H1 (cell line): ENCODE data around the gene CDYL. TPM values are rescaled to one million over a fixed set of nuclear protein-coding genes. Genes with fewer than 3 reads are reported as not detected.

Source experiments
- CTCF ChIA-PET: fragments of 300-600 bp; sonication (Branson Sonifier 250); formaldehyde crosslinking; loops from one replicate; lab custom pipeline; 2021; ENCODE audit not compliant: partially characterized antibody; lab: Charles Lee
- POLR2A ChIA-PET: fragments of 300-600 bp; sonication (Branson Sonifier 250); formaldehyde crosslinking; loops from one replicate; lab custom pipeline; 2021; ENCODE audit warnings: inconsistent platforms; ENCODE audit not compliant: partially characterized antibody; lab: Charles Lee
- DNase-seq, 2 experiments: peaks; one replicate each; pipeline versions ENCODE4 v3.0.0 to v3.0.0-alpha.2; 2010 to 2022; ENCODE audit warnings: low spot score in 2 of 2, low read depth in 1 of 2, mixed read lengths in 1 of 2
- FAIRE-seq: peaks from 2 replicates; lab custom pipeline; 2011; peaks lifted over from hg19 to GRCh38; lab: Jason Lieb, UNC
- H2AFZ ChIP-seq: 2 replicates; pipeline ENCODE4 v1.8.1; 2012; ENCODE audit warnings: low read length, inconsistent platforms
- H2AK5ac ChIP-seq: 2 replicates; pipeline ENCODE4 v1.6.1; 2013; ENCODE audit warnings: low read depth, low read length
- H2BK120ac ChIP-seq: replicated peaks from 2 replicates; pipeline ENCODE3; 2013; ENCODE audit warnings: low read depth, low read length, inconsistent platforms
- H2BK12ac ChIP-seq: 2 replicates; pipeline ENCODE4 v1.6.1; 2013; ENCODE audit warnings: low read depth, low read length
- H2BK15ac ChIP-seq: 2 replicates; pipeline ENCODE4 v1.6.1; 2013; ENCODE audit warnings: low read length
- H2BK20ac ChIP-seq: 2 replicates; pipeline ENCODE4 v1.6.1; 2013; ENCODE audit warnings: low read length
- H2BK5ac ChIP-seq: 2 replicates; pipeline ENCODE4 v1.6.1; 2013; ENCODE audit warnings: low read depth, low read length
- H3K14ac ChIP-seq: 2 replicates; pipeline ENCODE4 v1.6.1; 2013; ENCODE audit warnings: inconsistent platforms; ENCODE audit not compliant: insufficient read length
- H3K18ac ChIP-seq: 2 replicates; pipeline ENCODE4 v1.6.1; 2013; ENCODE audit warnings: low read length; ENCODE audit errors: extremely low read depth
- H3K23ac ChIP-seq: 2 replicates; pipeline ENCODE4 v1.6.1; 2013; ENCODE audit warnings: inconsistent platforms; ENCODE audit not compliant: insufficient read length
- H3K23me2 ChIP-seq: 2 replicates; pipeline ENCODE4 v1.6.1; 2013; ENCODE audit warnings: low read depth, low read length
- H3K27ac ChIP-seq: 2 replicates; pipeline ENCODE4 v1.6.1; 2011; ENCODE audit warnings: low read depth, low read length, inconsistent platforms
- H3K27me3 ChIP-seq, 4 experiments: replicated peaks in 1 of 4; 1 replicate in 1 of 4; 2 replicates in 3 of 4; pipeline versions ENCODE4 v1.6.1 to v1.8.1; 2011 to 2013; ENCODE audit warnings: low read length in 3 of 4, mild to moderate bottlenecking in 3 of 4, inconsistent platforms in 2 of 4, mixed read lengths in 2 of 4, moderate library complexity in 1 of 4; ENCODE audit not compliant: control insufficient read depth in 3 of 4, insufficient read depth in 3 of 4; ENCODE audit errors: extremely low read depth in 1 of 4
- H3K36me3 ChIP-seq, 4 experiments: 2 replicates each; pipeline versions ENCODE4 v1.6.1 to v1.8.1; 2011 to 2013; ENCODE audit warnings: mild to moderate bottlenecking in 4 of 4, low read length in 3 of 4, moderate library complexity in 2 of 4, control low read depth in 1 of 4, inconsistent platforms in 1 of 4; ENCODE audit not compliant: insufficient read depth in 4 of 4, control insufficient read depth in 2 of 4
- H3K4ac ChIP-seq: replicated peaks from 2 replicates; pipeline ENCODE3; 2013; ENCODE audit warnings: low read length, low read depth, mixed read lengths, inconsistent platforms; ENCODE audit not compliant: insufficient read length
- H3K4me1 ChIP-seq, 4 experiments: replicated peaks in 1 of 4; 1 replicate in 1 of 4; 2 replicates in 3 of 4; pipeline versions ENCODE4 v1.6.1 to v1.8.1; 2011 to 2013; ENCODE audit warnings: low read length in 3 of 4, inconsistent platforms in 2 of 4, mixed read lengths in 1 of 4; ENCODE audit not compliant: insufficient read depth in 4 of 4, control insufficient read depth in 3 of 4
- H3K4me2 ChIP-seq, 2 experiments: 2 replicates each; pipeline versions ENCODE4 v1.6.1 to v1.8.1; 2011 to 2013; ENCODE audit warnings: low read depth in 2 of 2, low read length in 2 of 2, control low read depth in 1 of 2, inconsistent platforms in 1 of 2, mild to moderate bottlenecking in 1 of 2; ENCODE audit not compliant: insufficient read depth in 1 of 2
- H3K4me3 ChIP-seq, 4 experiments: fragments of 200-600, 300-600 bp in 1 of 4; sonication (generic), shearing (Covaris generic), sonication (Bioruptor Twin) in 1 of 4; 2 replicates each; pipeline versions ENCODE4 v1.5.1 to v1.8.1; 2011 to 2016; ENCODE audit warnings: low read length in 4 of 4, low read depth in 3 of 4, control low read depth in 2 of 4, inconsistent platforms in 2 of 4, mild to moderate bottlenecking in 2 of 4, mixed read lengths in 1 of 4, moderate library complexity in 1 of 4; ENCODE audit not compliant: insufficient read depth in 2 of 4; ENCODE audit errors: extremely low read depth in 1 of 4
- H3K56ac ChIP-seq: replicated peaks from 2 replicates; pipeline ENCODE3; 2013; ENCODE audit warnings: low read depth, mild to moderate bottlenecking, mixed read lengths, low read length, inconsistent platforms; ENCODE audit not compliant: insufficient read length
- H3K79me1 ChIP-seq: 2 replicates; pipeline ENCODE4 v1.6.1; 2013; ENCODE audit warnings: low read depth, low read length, control low read depth
- H3K79me2 ChIP-seq, 2 experiments: 2 replicates each; pipeline versions ENCODE4 v1.6.1 to v1.8.1; 2012 to 2013; ENCODE audit warnings: low read length in 2 of 2, mild to moderate bottlenecking in 2 of 2, inconsistent platforms in 1 of 2; ENCODE audit not compliant: insufficient read depth in 2 of 2, control insufficient read depth in 1 of 2
- H3K9ac ChIP-seq, 4 experiments: replicated peaks in 1 of 4; 1 replicate in 1 of 4; 2 replicates in 3 of 4; pipeline versions ENCODE4 v1.6.1 to v1.8.1; 2011 to 2013; ENCODE audit warnings: low read depth in 3 of 4, low read length in 3 of 4, control low read depth in 2 of 4, mild to moderate bottlenecking in 2 of 4, moderate library complexity in 2 of 4, inconsistent platforms in 1 of 4; ENCODE audit errors: extremely low read depth in 1 of 4
- H3K9me3 ChIP-seq, 2 experiments: 2 replicates each; pipeline versions ENCODE4 v1.6.1 to v1.8.1; 2012 to 2013; ENCODE audit warnings: mild to moderate bottlenecking in 2 of 2, moderate library complexity in 2 of 2, control low read depth in 1 of 2, inconsistent platforms in 1 of 2, low read depth in 1 of 2, low read length in 1 of 2, mixed read lengths in 1 of 2; ENCODE audit not compliant: insufficient read depth in 2 of 2
- H4K20me1 ChIP-seq, 2 experiments: replicated peaks in 1 of 2; 2 replicates each; pipeline versions ENCODE3 to v1.8.1; 2011 to 2013; ENCODE audit warnings: inconsistent platforms in 2 of 2, low read length in 2 of 2, mild to moderate bottlenecking in 1 of 2; ENCODE audit not compliant: insufficient read depth in 2 of 2, control insufficient read depth in 1 of 2
- H4K5ac ChIP-seq: 2 replicates; pipeline ENCODE4 v1.6.1; 2013; ENCODE audit warnings: low read length, low read depth, mixed read lengths, inconsistent platforms; ENCODE audit not compliant: insufficient read length
- H4K8ac ChIP-seq: 2 replicates; pipeline ENCODE4 v1.8.0; 2013; ENCODE audit warnings: mild to moderate bottlenecking, moderate library complexity, low read length, inconsistent platforms; ENCODE audit not compliant: insufficient read depth; ENCODE audit errors: extremely low read depth
- H4K91ac ChIP-seq: replicated peaks from 2 replicates; pipeline ENCODE3; 2013; ENCODE audit warnings: low read length, mixed read lengths, inconsistent platforms; ENCODE audit not compliant: insufficient read length
- CBX5 ChIP-seq: fragments of 300-800, 300-1000 bp; sonication (generic); IDR thresholded peaks from 2 replicates; pipeline ENCODE4 v1.7.1; 2016; ENCODE audit warnings: antibody characterized with exemption, low read length, low read depth
- HDAC2 ChIP-seq, 2 experiments: fragments of 300-600 bp in 1 of 2; sonication (generic) in 1 of 2; IDR thresholded peaks; 2 replicates each; pipeline ENCODE4 v1.6.1; 2011 to 2012; ENCODE audit warnings: low read depth in 2 of 2, low read length in 2 of 2, mild to moderate bottlenecking in 2 of 2, moderate library complexity in 2 of 2, borderline replicate concordance in 1 of 2, inconsistent platforms in 1 of 2
- KDM4A ChIP-seq: IDR thresholded peaks from one replicate; pipeline ENCODE4 v1.7.1; 2012; ENCODE audit warnings: low read depth, mild to moderate bottlenecking, moderate library complexity, low read length, inconsistent platforms; ENCODE audit not compliant: severe bottlenecking
- NANOG ChIP-seq: IDR thresholded peaks from 2 replicates; pipeline ENCODE4 v1.6.1; 2011; ENCODE audit warnings: low read length, low read depth, mild to moderate bottlenecking, inconsistent platforms; ENCODE audit not compliant: insufficient read depth, poor library complexity, severe bottlenecking
- POLR2A ChIP-seq, 2 experiments: IDR thresholded peaks; 1 replicate in 1 of 2; 2 replicates in 1 of 2; pipeline ENCODE4 v1.6.1; 2011; ENCODE audit warnings: low read depth in 2 of 2, low read length in 2 of 2, mild to moderate bottlenecking in 2 of 2; ENCODE audit errors: control extremely low read depth in 1 of 2
- POU5F1 ChIP-seq: IDR thresholded peaks from 2 replicates; pipeline ENCODE4 v1.6.1; 2011; ENCODE audit warnings: low read depth, mild to moderate bottlenecking, low read length, moderate library complexity
- SIRT6 ChIP-seq: IDR thresholded peaks from one replicate; pipeline ENCODE4 v1.7.1; 2012; ENCODE audit warnings: low read length, inconsistent platforms
- SP1 ChIP-seq: IDR thresholded peaks from 2 replicates; pipeline ENCODE4 v1.6.1; 2011; ENCODE audit warnings: low read depth, low read length
- WGBS, 2 experiments: shearing (Covaris generic) in 1 of 2; methylation state at CpG; one replicate each; pipeline versions ENCODE4 v1.1.6 to v1.1.7; 2013 to 2015; ENCODE audit warnings: low lambda C conversion rate in 2 of 2, mixed read lengths in 2 of 2, inconsistent platforms in 1 of 2, low coverage in 1 of 2, missing lambda C conversion rate in 1 of 2; ENCODE audit not compliant: insufficient replicate concordance in 2 of 2, insufficient coverage in 1 of 2, insufficient read length in 1 of 2; ENCODE audit errors: extremely low coverage in 1 of 2, missing lambda C conversion rate in 1 of 2; 5-methylcytosine and 5-hydroxymethylcytosine counted together
- polyA plus RNA-seq, 7 experiments: library from polyadenylated mRNA; depleted of rRNA in 3 of 7; stranded (reverse) in 5 of 7; unstranded in 2 of 7; fragments of >200 nt in 5 of 7; fragments of 200-250 nt in 2 of 7; gene quantifications; 1 replicate in 5 of 7; 2 replicates in 1 of 7; 4 replicates in 1 of 7; pipeline versions ENCODE4 v1.2.1 to v1.2.3, GENCODE V29; 2011 to 2013; ENCODE audit warnings: missing spikeins in 2 of 7, mixed read lengths in 2 of 7
- total RNA-seq: library from RNA; stranded (reverse); fragmentation: NEBNext Ultra II Directional; extraction: Animal tissue kit (Norgen Biotek cat#: 25700); gene quantifications from 2 replicates; pipeline ENCODE4 v1.2.1, GENCODE V29; 2021

CDYL gene
- total and polyA plus RNA-seq, 2 of the 8 experiments (the other 6 are each of a cell fraction or from before 2014, with no cell fraction given): 56.4 to 119 TPM

DNA sequence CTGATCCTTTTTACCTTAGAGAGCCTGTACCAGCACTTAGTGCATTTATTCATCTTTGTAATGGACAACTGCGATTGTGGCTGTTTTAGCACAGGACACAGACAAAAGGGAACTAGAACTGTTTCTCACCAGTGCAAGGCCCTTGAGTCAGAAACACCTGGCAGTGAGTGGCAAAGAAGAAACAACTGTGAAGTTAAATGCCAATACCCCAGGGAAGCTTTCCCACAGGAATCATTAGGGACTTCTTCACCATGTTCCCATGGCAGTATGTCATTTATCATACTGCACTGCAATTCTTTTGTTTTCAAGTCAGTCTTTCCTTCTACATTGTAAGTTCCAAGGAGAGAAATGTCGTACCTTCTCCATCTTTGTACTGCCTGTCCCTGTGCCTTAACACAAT, 28.6 kb upstream of the CDYL start:
- Histone ChIP-seq H4K8ac (no peak overlapping the region), H2BK12ac (no peak overlapping the region), H3K79me2 (no peaks in the 10 kb centered on the region), H3K56ac (no peak overlapping the region), H3K4me2 (no peak overlapping the region), H3K23me2 (peaks cover 4% of the 10 kb centered on the region; the same call in 1 of the 2 replicates), H3K36me3 (no peaks in the 10 kb centered on the region), H3K14ac (no peak overlapping the region), H2BK120ac (no peak overlapping the region), H3K4me3 (no peak overlapping the region), H3K27me3 (no peaks in the 10 kb centered on the region; a peak in 3 of 7 replicates), H2AFZ (no peak overlapping the region), H3K4me1 (peaks cover 0 to 6% (median 4%) of the 10 kb centered on the region in 4 experiments; a peak in 4 of 7 replicates), H3K23ac (no peak overlapping the region), H4K20me1 (no peaks in the 10 kb centered on the region), H2BK15ac (no peak overlapping the region), H3K27ac (no peak overlapping the region), H2AK5ac (no peak overlapping the region), H4K91ac (no peak overlapping the region), H3K18ac (no peak overlapping the region), H2BK5ac (no peak overlapping the region), H3K79me1 (no peaks in the 10 kb centered on the region), H3K9ac (no peak overlapping the region), H4K5ac (no peak overlapping the region), H2BK20ac (no peak overlapping the region), H3K9me3 (no peaks in the 10 kb centered on the region), H3K4ac (no peak overlapping the region)
- ChIA-PET CTCF (interaction anchor here (0.6 to 2.6 kb wide), 4 partner anchors 42 to 428 kb away, joined by 3 to 8 read pairs (median 4); no protein-coding TSS in a partner anchor), POLR2A (no interaction called here)
- 85% methylated on average over 2 of the region's 2 CpGs; no CpG with 5 or more reads in 1 of the 2 experiments for WGBS, 2 experiments
- FAIRE-seq (no peak), DNase-seq (no peak)
- no peak for TF ChIP-seq SP1
- TF ChIP-seq CBX5: no peak
- TF ChIP-seq KDM4A: no peak
- no peak for TF ChIP-seq SIRT6
- no peak for TF ChIP-seq POLR2A (IDR thresholded peaks at IDR 0.05; ENCODE audit: control extremely low read depth in 1 of 2, low read depth in 2 of 2, low read length in 2 of 2)
- no peak for TF ChIP-seq HDAC2 (IDR thresholded peaks at IDR 0.05; ENCODE audit: borderline replicate concordance in 1 of 2, low read depth in 2 of 2, low read length in 2 of 2)
- TF ChIP-seq NANOG: no peak
- TF ChIP-seq POU5F1: no peak
